Measurements from ENCODE around the gene DCDC2.

- TF ChIP-seq CTCF (IDR thresholded peaks at IDR 0.05) (no peak), POLR2AphosphoS5 (IDR thresholded peaks at IDR 0.05) (no peak), POLR2A (IDR thresholded peaks at IDR 0.05) (no peak)
Observed at GRCh38 chr6:24327756-24328155, 30.1 kb downstream of the DCDC2 start.

Measured in breast epithelium (tissue), 3 donors.